HepG2 (cell line): ENCODE results near the gene GSDMA. TPM values are rescaled to one million over a fixed set of nuclear protein-coding genes. Genes with fewer than 3 reads are reported as not detected.
A peak's percentile ranks its signal among the peaks of the same experiment; 100 is the strongest.

Experiments
- HNF1A ChIP-seq, 2 experiments: sonication (generic) in 1 of 2; formaldehyde crosslinking in 1 of 2; IDR thresholded peaks; 2 replicates each; pipeline versions ENCODE4 v1.4.0 to v1.6.1; 2016 to 2020; ENCODE audit warnings: borderline replicate concordance in 1 of 2, low read depth in 1 of 2, mild to moderate bottlenecking in 1 of 2, missing genetic modification reagents in 1 of 2
- RAD21 ChIP-seq: fragments of 450-650 bp; formaldehyde crosslinking; IDR thresholded peaks from 2 replicates; pipeline ENCODE4 v1.5.0; 2020; ENCODE audit warnings: mild to moderate bottlenecking
- SP4 ChIP-seq: sonication (generic); formaldehyde crosslinking; IDR thresholded peaks from 2 replicates; pipeline ENCODE4 v1.8.1; 2023; ENCODE audit warnings: mild to moderate bottlenecking, missing genetic modification reagents
- ZBTB38 ChIP-seq: sonication (generic); formaldehyde crosslinking; IDR thresholded peaks from 2 replicates; pipeline ENCODE4 v1.5.1; 2020; ENCODE audit warnings: mild to moderate bottlenecking, missing genetic modification reagents
- ZBTB43 ChIP-seq: sonication (generic); formaldehyde crosslinking; conservative IDR thresholded peaks from 2 replicates; pipeline ENCODE4 v1.4.0; 2020; ENCODE audit warnings: missing genetic modification reagents
- ZNF138 ChIP-seq: sonication (generic); formaldehyde crosslinking; IDR thresholded peaks from 2 replicates; pipeline ENCODE4 v1.5.0; 2020; ENCODE audit warnings: mild to moderate bottlenecking, low read depth, missing genetic modification reagents
- ZNF510 ChIP-seq: sonication (generic); formaldehyde crosslinking; IDR thresholded peaks from 2 replicates; pipeline ENCODE4 v1.4.0; 2020; ENCODE audit warnings: low read depth, mild to moderate bottlenecking, missing genetic modification reagents
- polyA plus RNA-seq, 8 experiments: library from polyadenylated mRNA; depleted of rRNA in 3 of 8; stranded (reverse) in 7 of 8; unstranded in 1 of 8; fragments of >200 nt; fragmentation: Illumina TruSeq in 4 of 8; extraction: Trizol in 4 of 8; gene quantifications; 2 replicates each; pipeline versions ENCODE4 v1.2.1 to v1.2.3, GENCODE V29; 2011 to 2016; ENCODE audit warnings: low read depth in 4 of 8, missing spikeins in 1 of 8, mixed read lengths in 1 of 8; ENCODE audit not compliant: insufficient read depth in 1 of 8
- total RNA-seq, 5 experiments: library from RNA; depleted of rRNA; stranded (reverse); fragments of >200 nt; fragmentation: Illumina TruSeq; extraction: Trizol; gene quantifications; 2 replicates each; pipeline ENCODE4 v1.2.3, GENCODE V29; 2016; ENCODE audit warnings: low read depth in 1 of 5
- TF ChIP-seq, protein P1 (sequence below): sonication (generic); formaldehyde crosslinking; IDR thresholded peaks from one replicate; pipeline ENCODE4 v1.5.1; 2020; ENCODE audit warnings: mild to moderate bottlenecking, missing genetic modification reagents; ENCODE audit errors: not compliant biosample characterization

The GSDMA gene
- total and polyA plus RNA-seq, 2 of the 13 experiments (the other 11 are each of a cell fraction or from before 2014, with no cell fraction given): not detected

DNA sequence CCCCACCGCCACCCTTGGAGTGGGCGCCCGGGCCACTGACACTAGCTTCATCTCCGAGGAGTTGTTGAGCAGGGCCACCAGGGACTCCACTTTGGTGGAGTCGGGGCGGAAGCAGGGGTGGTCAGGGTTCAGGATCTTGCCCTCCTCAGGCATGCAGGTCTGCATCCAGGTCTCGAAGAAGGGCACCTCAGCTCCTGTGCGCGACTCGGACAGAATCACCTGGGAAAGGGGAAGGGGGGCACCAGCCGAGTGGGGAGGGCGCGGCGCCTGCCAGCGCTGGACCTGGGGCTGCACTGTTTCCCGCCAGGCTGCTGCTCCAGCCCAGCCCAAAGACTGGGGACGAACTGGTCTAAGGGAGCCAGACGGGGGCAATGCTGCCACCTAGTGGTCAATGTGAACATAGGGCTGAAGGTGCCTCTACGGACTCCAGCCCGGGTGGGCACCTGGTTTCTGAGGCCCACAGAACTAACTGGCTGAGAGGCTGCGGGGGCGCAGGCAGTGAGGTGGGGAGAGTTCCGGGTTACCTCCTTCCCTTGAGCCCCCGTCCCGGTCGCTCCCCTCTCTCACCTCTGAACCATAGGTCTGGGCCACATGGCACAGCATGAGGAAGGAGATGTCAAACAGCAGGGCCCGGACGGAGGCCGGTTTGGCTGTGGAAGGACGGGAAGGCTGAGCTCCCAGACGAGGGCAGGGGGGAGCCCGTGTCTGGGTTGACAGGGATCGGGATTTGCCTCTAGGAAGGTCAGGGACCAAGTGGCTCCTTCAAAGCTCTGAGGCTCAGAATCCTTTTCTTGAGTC is 64.2 kb downstream of the GSDMA start (continued):
- TF ChIP-seq HNF1A (IDR thresholded peaks at IDR 0.05; ENCODE audit: low read depth): no peak
- no peak for TF ChIP-seq HNF1A (CRISPR knock-in tag; IDR thresholded peaks at IDR 0.05; ENCODE audit: borderline replicate concordance)
- peak; percentile 59 for TF ChIP-seq ZBTB38 (CRISPR knock-in tag)
- peak; percentile 18; the same call in 1 of the 2 replicates for TF ChIP-seq SP4 (CRISPR knock-in tag)
- peak; percentile 77 for TF ChIP-seq RAD21
- no peak for TF ChIP-seq ZBTB43 (CRISPR knock-in tag)
- TF ChIP-seq ZNF510 (CRISPR knock-in tag): no peak
- TF ChIP-seq ZNF138: no peak
- TF ChIP-seq, protein P1, sequence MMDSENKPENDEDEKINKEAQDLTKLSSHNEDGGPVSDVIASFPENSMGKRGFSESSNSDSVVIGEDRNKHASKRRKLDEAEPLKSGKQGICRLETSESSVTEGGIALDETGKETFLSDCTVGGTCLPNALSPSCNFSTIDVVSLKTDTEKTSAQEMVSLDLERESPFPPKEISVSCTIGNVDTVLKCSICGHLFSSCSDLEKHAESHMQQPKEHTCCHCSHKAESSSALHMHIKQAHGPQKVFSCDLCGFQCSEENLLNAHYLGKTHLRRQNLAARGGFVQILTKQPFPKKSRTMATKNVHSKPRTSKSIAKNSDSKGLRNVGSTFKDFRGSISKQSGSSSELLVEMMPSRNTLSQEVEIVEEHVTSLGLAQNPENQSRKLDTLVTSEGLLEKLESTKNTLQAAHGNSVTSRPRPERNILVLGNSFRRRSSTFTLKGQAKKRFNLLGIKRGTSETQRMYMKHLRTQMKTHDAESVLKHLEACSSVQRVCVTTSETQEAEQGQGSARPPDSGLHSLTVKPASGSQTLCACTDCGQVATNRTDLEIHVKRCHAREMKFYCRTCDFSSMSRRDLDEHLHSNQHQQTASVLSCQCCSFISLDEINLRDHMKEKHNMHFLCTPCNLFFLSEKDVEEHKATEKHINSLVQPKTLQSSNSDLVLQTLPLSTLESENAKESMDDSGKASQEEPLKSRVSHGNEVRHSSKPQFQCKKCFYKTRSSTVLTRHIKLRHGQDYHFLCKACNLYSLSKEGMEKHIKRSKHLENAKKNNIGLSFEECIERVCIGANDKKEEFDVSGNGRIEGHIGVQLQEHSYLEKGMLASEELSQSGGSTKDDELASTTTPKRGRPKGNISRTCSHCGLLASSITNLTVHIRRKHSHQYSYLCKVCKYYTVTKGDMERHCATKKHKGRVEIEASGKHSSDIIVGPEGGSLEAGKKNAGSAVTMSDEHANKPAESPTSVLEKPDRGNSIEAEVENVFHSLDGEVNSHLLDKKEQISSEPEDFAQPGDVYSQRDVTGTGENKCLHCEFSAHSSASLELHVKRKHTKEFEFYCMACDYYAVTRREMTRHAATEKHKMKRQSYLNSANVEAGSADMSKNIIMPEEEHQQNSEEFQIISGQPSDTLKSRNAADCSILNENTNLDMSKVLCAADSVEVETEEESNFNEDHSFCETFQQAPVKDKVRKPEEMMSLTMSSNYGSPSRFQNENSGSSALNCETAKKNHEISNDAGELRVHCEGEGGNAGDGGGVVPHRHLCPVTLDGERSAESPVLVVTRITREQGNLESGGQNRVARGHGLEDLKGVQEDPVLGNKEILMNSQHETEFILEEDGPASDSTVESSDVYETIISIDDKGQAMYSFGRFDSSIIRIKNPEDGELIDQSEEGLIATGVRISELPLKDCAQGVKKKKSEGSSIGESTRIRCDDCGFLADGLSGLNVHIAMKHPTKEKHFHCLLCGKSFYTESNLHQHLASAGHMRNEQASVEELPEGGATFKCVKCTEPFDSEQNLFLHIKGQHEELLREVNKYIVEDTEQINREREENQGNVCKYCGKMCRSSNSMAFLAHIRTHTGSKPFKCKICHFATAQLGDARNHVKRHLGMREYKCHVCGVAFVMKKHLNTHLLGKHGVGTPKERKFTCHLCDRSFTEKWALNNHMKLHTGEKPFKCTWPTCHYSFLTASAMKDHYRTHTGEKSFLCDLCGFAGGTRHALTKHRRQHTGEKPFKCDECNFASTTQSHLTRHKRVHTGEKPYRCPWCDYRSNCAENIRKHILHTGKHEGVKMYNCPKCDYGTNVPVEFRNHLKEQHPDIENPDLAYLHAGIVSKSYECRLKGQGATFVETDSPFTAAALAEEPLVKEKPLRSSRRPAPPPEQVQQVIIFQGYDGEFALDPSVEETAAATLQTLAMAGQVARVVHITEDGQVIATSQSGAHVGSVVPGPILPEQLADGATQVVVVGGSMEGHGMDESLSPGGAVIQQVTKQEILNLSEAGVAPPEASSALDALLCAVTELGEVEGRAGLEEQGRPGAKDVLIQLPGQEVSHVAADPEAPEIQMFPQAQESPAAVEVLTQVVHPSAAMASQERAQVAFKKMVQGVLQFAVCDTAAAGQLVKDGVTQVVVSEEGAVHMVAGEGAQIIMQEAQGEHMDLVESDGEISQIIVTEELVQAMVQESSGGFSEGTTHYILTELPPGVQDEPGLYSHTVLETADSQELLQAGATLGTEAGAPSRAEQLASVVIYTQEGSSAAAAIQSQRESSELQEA: no peak
